HepG2 (cell line): ENCODE data around the gene PSMD4. TPM values are rescaled to one million over a fixed set of nuclear protein-coding genes. Genes with fewer than 3 reads are reported as not detected.

ENCODE experiments used
- BHLHE40 ChIP-seq: IDR thresholded peaks from 2 replicates; pipeline ENCODE4 v1.6.1; 2011; ENCODE audit warnings: low read length, improper control_type of control experiment
- CCDC6 ChIP-seq: sonication (generic); formaldehyde crosslinking; IDR thresholded peaks from 2 replicates; pipeline ENCODE4 v1.8.1; 2022; ENCODE audit warnings: mild to moderate bottlenecking, missing genetic modification reagents, moderate library complexity
- NFRKB ChIP-seq: fragments of 450-650 bp; IDR thresholded peaks from 2 replicates; pipeline ENCODE4 v1.6.1; 2017
- NKX3-1 ChIP-seq: sonication (generic); formaldehyde crosslinking; IDR thresholded peaks from 2 replicates; pipeline ENCODE4 v1.5.0; 2020; ENCODE audit warnings: missing genetic modification reagents
- PPARG ChIP-seq: conservative IDR thresholded peaks from 2 replicates; pipeline ENCODE4 v1.6.1; 2016; ENCODE audit warnings: missing biosample characterization, missing genetic modification reagents
- RAD21 ChIP-seq: fragments of 450-650 bp; formaldehyde crosslinking; IDR thresholded peaks from 2 replicates; pipeline ENCODE4 v1.5.0; 2020; ENCODE audit warnings: mild to moderate bottlenecking
- ZFP37 ChIP-seq: sonication (generic); formaldehyde crosslinking; IDR thresholded peaks from 2 replicates; pipeline ENCODE4 v1.4.0; 2020; ENCODE audit warnings: missing genetic modification reagents, borderline replicate concordance
- ZFP82 ChIP-seq: sonication (generic); formaldehyde crosslinking; IDR thresholded peaks from 2 replicates; pipeline ENCODE4 v1.5.1; 2020; ENCODE audit warnings: mild to moderate bottlenecking, missing genetic modification reagents, borderline replicate concordance
- ZNF207 ChIP-seq: fragments of 450-650 bp; IDR thresholded peaks from 2 replicates; pipeline ENCODE4 v1.6.1; 2016; ENCODE audit warnings: antibody characterized with exemption, borderline replicate concordance
- ZNF274 ChIP-seq: sonication (generic); formaldehyde crosslinking; IDR thresholded peaks from 2 replicates; pipeline ENCODE4 v1.5.1; 2020; ENCODE audit warnings: mild to moderate bottlenecking, missing genetic modification reagents
- ZNF296 ChIP-seq: sonication (generic); formaldehyde crosslinking; conservative IDR thresholded peaks from 2 replicates; pipeline ENCODE4 v1.5.0; 2020; ENCODE audit warnings: mild to moderate bottlenecking, missing genetic modification reagents
- ZNF331 ChIP-seq: sonication (generic); formaldehyde crosslinking; IDR thresholded peaks from 2 replicates; pipeline ENCODE4 v1.4.0; 2020; ENCODE audit warnings: missing genetic modification reagents
- ZNF510 ChIP-seq: sonication (generic); formaldehyde crosslinking; IDR thresholded peaks from 2 replicates; pipeline ENCODE4 v1.4.0; 2020; ENCODE audit warnings: low read depth, mild to moderate bottlenecking, missing genetic modification reagents
- ZNF7 ChIP-seq: IDR thresholded peaks from 2 replicates; pipeline ENCODE4 v1.6.1; 2016; ENCODE audit warnings: missing biosample characterization, missing genetic modification reagents
- ZNF737 ChIP-seq: sonication (generic); formaldehyde crosslinking; IDR thresholded peaks from 2 replicates; pipeline ENCODE4 v1.5.0; 2020; ENCODE audit warnings: missing genetic modification reagents, mild to moderate bottlenecking, borderline replicate concordance
- polyA plus RNA-seq, 8 experiments: library from polyadenylated mRNA; depleted of rRNA in 3 of 8; stranded (reverse) in 7 of 8; unstranded in 1 of 8; fragments of >200 nt; fragmentation: Illumina TruSeq in 4 of 8; extraction: Trizol in 4 of 8; gene quantifications; 2 replicates each; pipeline versions ENCODE4 v1.2.1 to v1.2.3, GENCODE V29; 2011 to 2016; ENCODE audit warnings: low read depth in 4 of 8, missing spikeins in 1 of 8, mixed read lengths in 1 of 8; ENCODE audit not compliant: insufficient read depth in 1 of 8
- total RNA-seq, 5 experiments: library from RNA; depleted of rRNA; stranded (reverse); fragments of >200 nt; fragmentation: Illumina TruSeq; extraction: Trizol; gene quantifications; 2 replicates each; pipeline ENCODE4 v1.2.3, GENCODE V29; 2016; ENCODE audit warnings: low read depth in 1 of 5
- TF ChIP-seq, protein P1 (sequence below): sonication (generic); formaldehyde crosslinking; IDR thresholded peaks from 2 replicates; pipeline ENCODE4 v1.8.1; 2023; ENCODE audit warnings: mild to moderate bottlenecking, moderate library complexity, missing genetic modification reagents
- TF ChIP-seq, protein P2 (sequence below): sonication (generic); formaldehyde crosslinking; IDR thresholded peaks from 2 replicates; pipeline ENCODE4 v1.4.0; 2020; ENCODE audit warnings: mild to moderate bottlenecking, missing genetic modification reagents
- TF ChIP-seq, protein P3 (sequence below): sonication (generic); formaldehyde crosslinking; IDR thresholded peaks from 2 replicates; pipeline ENCODE4 v1.5.0; 2020; ENCODE audit warnings: mild to moderate bottlenecking, missing genetic modification reagents, borderline replicate concordance
- TF ChIP-seq, protein P4 (sequence below): sonication (generic); formaldehyde crosslinking; conservative IDR thresholded peaks from 2 replicates; pipeline ENCODE4 v1.4.0; 2020; ENCODE audit warnings: missing genetic modification reagents
- TF ChIP-seq, protein P5 (sequence below): sonication (generic); formaldehyde crosslinking; IDR thresholded peaks from 2 replicates; pipeline ENCODE4 v1.5.1; 2020; ENCODE audit warnings: mild to moderate bottlenecking, missing genetic modification reagents, moderate library complexity

Gene PSMD4
- total and polyA plus RNA-seq, 2 of the 13 experiments (the other 11 are each of a cell fraction or from before 2014, with no cell fraction given): 194 to 243 TPM

DNA sequence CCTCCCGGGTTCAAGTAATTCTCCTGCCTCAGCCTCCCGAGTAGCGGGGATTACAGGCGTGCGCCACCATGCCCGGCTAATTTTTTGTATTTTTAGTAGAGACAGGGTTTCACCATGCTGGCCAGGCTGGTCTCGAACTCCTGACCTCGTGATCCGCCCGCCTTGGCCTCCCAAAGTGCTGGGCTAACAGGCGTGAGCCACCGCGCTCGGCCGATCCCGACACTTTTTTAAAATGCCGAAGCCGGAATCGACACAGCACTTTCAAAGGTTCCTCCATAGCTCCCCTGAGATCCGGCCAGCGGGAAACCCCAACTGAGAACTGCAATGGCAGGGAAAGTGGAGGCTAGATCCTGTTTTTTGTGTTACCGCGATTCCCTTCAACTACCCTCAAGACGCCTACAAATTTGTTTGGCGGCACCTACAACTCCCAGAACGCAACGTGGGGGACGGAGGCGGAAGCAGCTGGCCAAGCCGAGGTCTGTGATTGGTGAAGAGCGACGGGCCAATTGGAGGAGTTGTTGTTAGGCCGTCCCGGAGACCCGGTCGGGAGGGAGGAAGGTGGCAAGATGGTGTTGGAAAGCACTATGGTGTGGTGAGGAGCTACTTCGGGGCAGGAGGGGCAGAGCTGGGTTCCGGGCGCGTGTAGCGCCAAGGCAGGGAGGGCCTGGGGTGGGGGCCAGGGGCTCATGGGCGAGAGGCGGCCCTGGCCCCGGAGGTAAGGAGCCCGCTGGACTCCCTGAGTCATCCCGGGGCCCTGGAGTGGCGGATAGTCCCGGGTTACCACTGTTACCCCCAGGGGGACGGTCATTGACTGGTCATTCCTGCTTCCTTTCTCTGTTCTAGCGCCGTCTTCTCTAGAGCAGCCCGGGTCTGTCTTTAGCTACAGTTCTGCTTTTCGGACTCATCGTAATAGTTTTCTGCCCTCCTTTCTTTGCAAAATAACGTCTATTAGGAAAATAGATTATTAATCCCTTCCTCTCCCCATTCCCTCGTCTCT is at the start of gene PSMD4 (continued):
- TF ChIP-seq, protein P1, sequence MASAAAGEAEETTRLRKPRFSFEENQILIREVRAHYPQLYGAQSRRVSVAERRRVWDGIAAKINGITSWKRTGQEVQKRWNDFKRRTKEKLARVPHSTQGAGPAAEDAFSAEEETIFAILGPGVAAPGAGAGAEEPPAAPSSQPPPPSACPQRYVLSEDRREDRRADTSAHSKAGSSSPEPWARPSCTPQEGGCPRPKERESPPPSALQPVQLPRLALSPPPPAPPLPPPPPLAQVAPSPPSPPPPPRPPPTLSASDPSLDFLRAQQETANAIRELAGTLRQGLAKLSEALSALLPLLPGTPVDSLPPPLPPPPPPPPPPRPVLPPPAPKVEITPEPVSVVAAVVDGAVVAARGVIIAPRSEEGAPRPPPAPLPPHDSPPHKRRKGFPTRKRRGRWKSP (CRISPR knock-in tag): peak; percentile 55; the same call in 1 of the 2 replicates
- TF ChIP-seq ZNF7 (CRISPR knock-in tag) (no peak), ZNF274 (CRISPR knock-in tag) (no peak), ZNF331 (CRISPR knock-in tag) (no peak), BHLHE40 (no peak), NFRKB (peak; percentile 64; the same call in 1 of the 2 replicates), ZNF296 (no peak), NKX3-1 (no peak; the same call in 1 of the 2 replicates), PPARG (CRISPR knock-in tag) (no peak), CCDC6 (CRISPR knock-in tag) (no peak), ZNF510 (CRISPR knock-in tag) (no peak), ZNF207 (no peak), ZNF737 (CRISPR knock-in tag) (no peak), ZFP37 (CRISPR knock-in tag) (no peak), RAD21 (CRISPR knock-in tag) (no peak), ZFP82 (CRISPR knock-in tag) (peak; percentile 61; the same call in 1 of the 2 replicates)
- TF ChIP-seq, protein P2, sequence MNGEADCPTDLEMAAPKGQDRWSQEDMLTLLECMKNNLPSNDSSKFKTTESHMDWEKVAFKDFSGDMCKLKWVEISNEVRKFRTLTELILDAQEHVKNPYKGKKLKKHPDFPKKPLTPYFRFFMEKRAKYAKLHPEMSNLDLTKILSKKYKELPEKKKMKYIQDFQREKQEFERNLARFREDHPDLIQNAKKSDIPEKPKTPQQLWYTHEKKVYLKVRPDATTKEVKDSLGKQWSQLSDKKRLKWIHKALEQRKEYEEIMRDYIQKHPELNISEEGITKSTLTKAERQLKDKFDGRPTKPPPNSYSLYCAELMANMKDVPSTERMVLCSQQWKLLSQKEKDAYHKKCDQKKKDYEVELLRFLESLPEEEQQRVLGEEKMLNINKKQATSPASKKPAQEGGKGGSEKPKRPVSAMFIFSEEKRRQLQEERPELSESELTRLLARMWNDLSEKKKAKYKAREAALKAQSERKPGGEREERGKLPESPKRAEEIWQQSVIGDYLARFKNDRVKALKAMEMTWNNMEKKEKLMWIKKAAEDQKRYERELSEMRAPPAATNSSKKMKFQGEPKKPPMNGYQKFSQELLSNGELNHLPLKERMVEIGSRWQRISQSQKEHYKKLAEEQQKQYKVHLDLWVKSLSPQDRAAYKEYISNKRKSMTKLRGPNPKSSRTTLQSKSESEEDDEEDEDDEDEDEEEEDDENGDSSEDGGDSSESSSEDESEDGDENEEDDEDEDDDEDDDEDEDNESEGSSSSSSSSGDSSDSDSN: peak; percentile 46; the same call in 1 of the 2 replicates
- TF ChIP-seq, protein P3, sequence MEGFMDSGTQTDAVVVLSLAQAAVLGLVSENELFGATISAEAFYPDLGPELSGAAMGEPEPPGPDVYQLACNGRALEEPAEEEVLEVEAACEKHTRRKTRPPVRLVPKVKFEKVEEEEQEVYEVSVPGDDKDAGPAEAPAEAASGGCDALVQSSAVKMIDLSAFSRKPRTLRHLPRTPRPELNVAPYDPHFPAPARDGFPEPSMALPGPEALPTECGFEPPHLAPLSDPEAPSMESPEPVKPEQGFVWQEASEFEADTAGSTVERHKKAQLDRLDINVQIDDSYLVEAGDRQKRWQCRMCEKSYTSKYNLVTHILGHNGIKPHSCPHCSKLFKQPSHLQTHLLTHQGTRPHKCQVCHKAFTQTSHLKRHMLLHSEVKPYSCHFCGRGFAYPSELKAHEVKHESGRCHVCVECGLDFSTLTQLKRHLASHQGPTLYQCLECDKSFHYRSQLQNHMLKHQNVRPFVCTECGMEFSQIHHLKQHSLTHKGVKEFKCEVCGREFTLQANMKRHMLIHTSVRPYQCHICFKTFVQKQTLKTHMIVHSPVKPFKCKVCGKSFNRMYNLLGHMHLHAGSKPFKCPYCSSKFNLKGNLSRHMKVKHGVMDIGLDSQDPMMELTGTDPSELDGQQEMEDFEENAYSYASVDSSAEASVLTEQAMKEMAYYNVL (CRISPR knock-in tag): peak; percentile 32; the same call in 1 of the 2 replicates
- TF ChIP-seq, protein P4, sequence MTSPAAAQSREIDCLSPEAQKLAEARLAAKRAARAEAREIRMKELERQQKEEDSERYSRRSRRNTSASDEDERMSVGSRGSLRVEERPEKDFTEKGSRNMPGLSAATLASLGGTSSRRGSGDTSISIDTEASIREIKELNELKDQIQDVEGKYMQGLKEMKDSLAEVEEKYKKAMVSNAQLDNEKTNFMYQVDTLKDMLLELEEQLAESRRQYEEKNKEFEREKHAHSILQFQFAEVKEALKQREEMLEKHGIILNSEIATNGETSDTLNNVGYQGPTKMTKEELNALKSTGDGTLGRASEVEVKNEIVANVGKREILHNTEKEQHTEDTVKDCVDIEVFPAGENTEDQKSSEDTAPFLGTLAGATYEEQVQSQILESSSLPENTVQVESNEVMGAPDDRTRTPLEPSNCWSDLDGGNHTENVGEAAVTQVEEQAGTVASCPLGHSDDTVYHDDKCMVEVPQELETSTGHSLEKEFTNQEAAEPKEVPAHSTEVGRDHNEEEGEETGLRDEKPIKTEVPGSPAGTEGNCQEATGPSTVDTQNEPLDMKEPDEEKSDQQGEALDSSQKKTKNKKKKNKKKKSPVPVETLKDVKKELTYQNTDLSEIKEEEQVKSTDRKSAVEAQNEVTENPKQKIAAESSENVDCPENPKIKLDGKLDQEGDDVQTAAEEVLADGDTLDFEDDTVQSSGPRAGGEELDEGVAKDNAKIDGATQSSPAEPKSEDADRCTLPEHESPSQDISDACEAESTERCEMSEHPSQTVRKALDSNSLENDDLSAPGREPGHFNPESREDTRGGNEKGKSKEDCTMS (CRISPR knock-in tag): no peak
- TF ChIP-seq, protein P5, sequence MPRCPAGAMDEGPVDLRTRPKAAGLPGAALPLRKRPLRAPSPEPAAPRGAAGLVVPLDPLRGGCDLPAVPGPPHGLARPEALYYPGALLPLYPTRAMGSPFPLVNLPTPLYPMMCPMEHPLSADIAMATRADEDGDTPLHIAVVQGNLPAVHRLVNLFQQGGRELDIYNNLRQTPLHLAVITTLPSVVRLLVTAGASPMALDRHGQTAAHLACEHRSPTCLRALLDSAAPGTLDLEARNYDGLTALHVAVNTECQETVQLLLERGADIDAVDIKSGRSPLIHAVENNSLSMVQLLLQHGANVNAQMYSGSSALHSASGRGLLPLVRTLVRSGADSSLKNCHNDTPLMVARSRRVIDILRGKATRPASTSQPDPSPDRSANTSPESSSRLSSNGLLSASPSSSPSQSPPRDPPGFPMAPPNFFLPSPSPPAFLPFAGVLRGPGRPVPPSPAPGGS: no peak
